Brain microvascular endothelial cell (primary cell): Measurements from ENCODE around the gene SUGT1.
"Not testable (repeated sequence)": the region's sequence is repeated elsewhere in the genome, so short reads cannot be mapped to it uniquely, and the experiment has no call there.

Experiments
- DNase-seq: peaks from one replicate; pipeline ENCODE4 v3.0.0-alpha.2; 2020
- H3K27ac ChIP-seq: fragments of 250-450 bp; sonication (Bioruptor Pico); 2 replicates; pipeline ENCODE4 v1.5.1; 2020; ENCODE audit warnings: mild to moderate bottlenecking, moderate library complexity
- H3K27me3 ChIP-seq: fragments of 250-450 bp; sonication (Bioruptor Pico); replicated peaks from 2 replicates; pipeline ENCODE4 v1.5.1; 2020; ENCODE audit warnings: mild to moderate bottlenecking
- H3K36me3 ChIP-seq: fragments of 250-450 bp; sonication (Bioruptor Pico); replicated peaks from 2 replicates; pipeline ENCODE4 v1.5.1; 2020; ENCODE audit warnings: mild to moderate bottlenecking
- H3K4me3 ChIP-seq: 2 replicates; pipeline ENCODE4 v1.5.1; 2011; ENCODE audit warnings: low read depth, mild to moderate bottlenecking, control low read depth, low read length, moderate library complexity
- in situ Hi-C: cut with HindIII; loops from 2 replicates; pipeline ENCODE4 v1.10.0; 2017; ENCODE audit warnings: low sequenced_read_pairs, low pct_ligation_motif_present
- TF ChIP-seq, protein P1 (sequence below): IDR thresholded peaks from 2 replicates; pipeline ENCODE4 v1.5.1; 2011; ENCODE audit warnings: low read depth, mild to moderate bottlenecking, moderate library complexity, low read length, control low read depth, inconsistent platforms; ENCODE audit errors: missing control alignments

SUGT1 gene

DNA sequence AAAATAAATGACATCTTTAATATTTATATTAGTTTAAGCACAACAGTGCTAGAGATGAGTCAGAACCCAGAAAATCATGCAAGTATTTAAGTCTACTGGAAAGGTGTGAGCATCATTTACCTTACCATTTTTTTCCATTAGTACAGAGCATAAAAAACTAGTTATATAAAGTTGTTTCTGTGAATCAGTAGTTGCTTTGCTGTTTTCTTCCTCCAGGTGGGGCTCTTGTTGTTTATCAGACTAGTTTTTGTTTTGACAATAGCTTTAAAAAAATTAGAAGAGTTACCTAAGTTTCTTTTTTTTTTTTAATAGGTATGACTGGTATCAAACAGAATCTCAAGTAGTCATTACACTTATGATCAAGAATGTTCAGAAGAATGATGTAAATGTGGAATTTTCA lies 12.7 kb downstream of the SUGT1 start:
- Histone ChIP-seq H3K4me3 (no peak overlapping the region), H3K27me3 (no peaks in the 10 kb centered on the region), H3K27ac (no peak overlapping the region), H3K36me3 (peaks cover 46% of the 10 kb centered on the region)
- in situ Hi-C loops = no loop called here
- TF ChIP-seq, protein P1, sequence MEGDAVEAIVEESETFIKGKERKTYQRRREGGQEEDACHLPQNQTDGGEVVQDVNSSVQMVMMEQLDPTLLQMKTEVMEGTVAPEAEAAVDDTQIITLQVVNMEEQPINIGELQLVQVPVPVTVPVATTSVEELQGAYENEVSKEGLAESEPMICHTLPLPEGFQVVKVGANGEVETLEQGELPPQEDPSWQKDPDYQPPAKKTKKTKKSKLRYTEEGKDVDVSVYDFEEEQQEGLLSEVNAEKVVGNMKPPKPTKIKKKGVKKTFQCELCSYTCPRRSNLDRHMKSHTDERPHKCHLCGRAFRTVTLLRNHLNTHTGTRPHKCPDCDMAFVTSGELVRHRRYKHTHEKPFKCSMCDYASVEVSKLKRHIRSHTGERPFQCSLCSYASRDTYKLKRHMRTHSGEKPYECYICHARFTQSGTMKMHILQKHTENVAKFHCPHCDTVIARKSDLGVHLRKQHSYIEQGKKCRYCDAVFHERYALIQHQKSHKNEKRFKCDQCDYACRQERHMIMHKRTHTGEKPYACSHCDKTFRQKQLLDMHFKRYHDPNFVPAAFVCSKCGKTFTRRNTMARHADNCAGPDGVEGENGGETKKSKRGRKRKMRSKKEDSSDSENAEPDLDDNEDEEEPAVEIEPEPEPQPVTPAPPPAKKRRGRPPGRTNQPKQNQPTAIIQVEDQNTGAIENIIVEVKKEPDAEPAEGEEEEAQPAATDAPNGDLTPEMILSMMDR = peak; percentile 33
- DNase-seq = no peak

DNA sequence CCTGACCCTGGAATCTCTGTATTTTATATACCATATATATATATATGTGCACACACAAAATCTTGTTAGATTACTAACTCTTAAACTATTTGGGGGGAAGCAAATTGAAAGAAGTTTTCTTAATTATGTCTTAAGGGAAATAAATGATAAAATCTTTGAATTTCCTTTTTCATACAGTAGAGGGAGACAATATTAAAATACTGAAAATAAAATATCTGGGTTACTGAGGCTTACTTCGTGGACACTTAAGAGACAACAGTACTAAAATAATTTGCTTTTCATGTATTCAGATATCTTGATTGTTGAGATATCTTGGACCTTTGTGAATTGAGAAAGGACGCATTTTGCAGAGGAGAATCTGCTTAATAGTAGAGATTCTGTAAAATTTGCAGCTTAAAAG lies 17.0 kb downstream of the SUGT1 start:
- DNase-seq = no peak
- H3K27me3 ChIP-seq = no peaks in the 10 kb centered on the region
- peaks cover 28% of the 10 kb centered on the region for H3K36me3 ChIP-seq
- TF ChIP-seq, protein P1 = no peak
- H3K27ac ChIP-seq = no peak overlapping the region
- no peak overlapping the region for H3K4me3 ChIP-seq
- in situ Hi-C loops = no loop called here

DNA sequence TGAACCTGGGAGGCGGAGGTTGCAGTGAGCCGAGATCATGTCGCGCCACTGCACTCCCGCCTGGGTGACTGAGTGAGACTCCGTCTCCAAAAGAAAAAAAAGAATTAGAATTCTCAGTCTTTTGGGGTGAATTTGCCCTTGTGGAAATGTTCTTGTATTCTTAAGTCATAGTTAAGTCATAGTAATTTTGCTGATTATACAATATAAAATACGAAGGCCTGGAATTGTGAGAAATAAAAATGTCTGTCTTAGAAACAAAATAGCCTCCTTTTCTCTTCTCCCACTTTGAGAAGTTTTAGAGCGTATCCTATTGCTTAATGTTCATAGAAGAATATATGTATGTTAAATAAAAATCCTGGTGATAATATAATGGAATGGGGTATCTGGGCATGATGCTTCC lies 18.1 kb downstream of the SUGT1 start:
- no peak overlapping the region for H3K4me3 ChIP-seq
- in situ Hi-C loops = no loop called here
- DNase-seq = no peak
- H3K36me3 ChIP-seq = peaks cover 24% of the 10 kb centered on the region
- TF ChIP-seq, protein P1 = no peak
- H3K27me3 ChIP-seq = no peaks in the 10 kb centered on the region
- no peak overlapping the region for H3K27ac ChIP-seq

DNA sequence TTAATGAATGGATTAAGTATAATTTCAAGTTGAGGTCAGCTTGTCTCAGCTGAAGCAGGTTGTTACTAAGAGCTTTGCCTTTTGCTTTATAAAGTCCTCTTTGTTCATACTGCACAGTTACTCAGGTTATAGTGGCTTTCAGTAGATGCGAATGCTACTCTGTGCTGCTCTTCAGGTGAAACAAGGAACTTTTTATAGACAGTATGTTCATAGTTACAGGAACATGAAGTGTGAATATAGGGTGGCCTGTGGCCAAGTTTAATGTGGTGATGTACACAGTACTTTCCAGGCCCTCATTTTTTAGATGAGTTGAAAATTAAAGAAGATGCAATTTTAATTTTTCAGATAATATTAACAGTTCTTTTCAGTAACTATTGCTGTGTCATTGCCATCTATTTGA lies 20.8 kb downstream of the SUGT1 start:
- TF ChIP-seq, protein P1 = no peak
- in situ Hi-C loops = no loop called here
- no peaks in the 10 kb centered on the region for H3K27me3 ChIP-seq
- no peak for DNase-seq
- H3K27ac ChIP-seq = no peak overlapping the region
- peaks cover 19% of the 10 kb centered on the region for H3K36me3 ChIP-seq
- no peak overlapping the region for H3K4me3 ChIP-seq

DNA sequence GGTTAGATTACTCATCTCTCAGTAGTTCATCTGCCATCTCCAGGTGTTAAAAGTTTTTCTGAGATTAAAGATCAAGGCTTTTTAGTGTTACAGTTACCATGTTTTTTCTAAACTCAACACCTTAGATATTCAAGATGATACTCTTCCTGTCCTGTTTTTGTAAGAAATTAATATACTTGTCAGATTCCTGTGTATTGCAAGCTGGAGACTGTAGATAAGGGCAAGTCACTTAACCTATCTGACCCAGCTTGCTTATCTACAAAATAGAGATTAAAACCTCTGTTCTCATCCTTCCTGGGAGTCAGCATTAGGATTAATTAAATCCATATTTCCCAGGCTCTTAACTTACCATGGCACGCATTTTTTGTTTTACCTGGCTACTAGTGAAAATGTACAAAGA lies 25.2 kb downstream of the SUGT1 start:
- TF ChIP-seq, protein P1 = no peak

DNA sequence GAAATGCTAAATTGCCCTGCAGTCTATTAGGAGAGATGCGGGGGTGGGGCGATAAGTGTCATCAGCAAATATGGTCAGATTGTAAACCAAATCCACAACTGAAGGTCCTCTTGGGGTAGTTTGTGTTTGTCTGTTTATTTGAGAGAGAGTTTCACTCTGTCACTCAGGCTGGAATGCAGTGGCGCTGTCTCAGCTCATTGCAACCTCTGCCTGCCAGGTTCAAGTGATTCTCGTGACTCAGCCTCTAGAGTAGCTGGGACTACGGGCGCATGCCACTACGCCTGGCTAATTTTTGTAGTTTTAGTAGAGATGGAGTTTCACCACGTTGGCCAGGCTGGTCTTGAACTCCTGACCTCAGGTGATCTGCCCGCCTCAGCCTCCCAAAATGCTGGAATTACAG lies 33.2 kb downstream of the SUGT1 start:
- H3K27me3 ChIP-seq, in situ Hi-C loops, H3K4me3 ChIP-seq: not testable (repeated sequence)
- peaks cover 21% of the 10 kb centered on the region for H3K36me3 ChIP-seq
- peak; percentile 48 for DNase-seq
- H3K27ac ChIP-seq = peak overlapping the region; percentile 37

More for the DNA sequence above, 25.2 kb downstream of the SUGT1 start:
- Histone ChIP-seq H3K36me3 (peaks cover 21% of the 10 kb centered on the region), H3K27ac (no peak overlapping the region), H3K27me3 (no peaks in the 10 kb centered on the region), H3K4me3 (no peak overlapping the region)
- in situ Hi-C loops = no loop called here
- no peak for DNase-seq
